ENCODE measurements around the gene CACNA2D3. TPM values are rescaled to one million over a fixed set of nuclear protein-coding genes. Genes with fewer than 3 reads are reported as not detected.

Gene CACNA2D3
- total and polyA plus RNA-seq, 4 donors, result 0.06 to 0.37 (median 0.08) TPM; not detected in 1

- Histone ChIP-seq H3K9ac (ENCODE audit: low read depth in 1 of 2, low read length in 2 of 2) (no peak overlapping the region), H3K36me3 (ENCODE audit: control insufficient read depth in 4 of 4, insufficient read depth in 3 of 4, low read depth in 1 of 4, low read length in 3 of 4) (no peaks in the 10 kb centered on the region), H3K4me3 (ENCODE audit: low read depth in 1 of 3, low read length in 3 of 3) (no peak overlapping the region), H3K9me3 (ENCODE audit: control insufficient read depth in 4 of 4, low read length in 3 of 4) (no peaks in the 10 kb centered on the region), H3K27me3 (ENCODE audit: control insufficient read depth in 4 of 4, insufficient read depth in 4 of 4, low read length in 3 of 4) (no peaks in the 10 kb centered on the region), H3K27ac (ENCODE audit: low read depth in 1 of 2, low read length in 2 of 2) (no peak overlapping the region), H3K4me1 (ENCODE audit: control insufficient read depth in 4 of 4, insufficient read depth in 4 of 4, low read length in 3 of 4) (no peaks in the 10 kb centered on the region)
- TF ChIP-seq ATF3 (IDR thresholded peaks at IDR 0.05) (no peak), RAD21 (IDR thresholded peaks at IDR 0.05) (no peak), FOXA1 (IDR thresholded peaks at IDR 0.05) (no peak), RXRA (IDR thresholded peaks at IDR 0.05) (no peak), TAF1 (conservative IDR thresholded peaks at IDR 0.05) (no peak), HNF4G (IDR thresholded peaks at IDR 0.05) (no peak), YY1 (IDR thresholded peaks at IDR 0.05) (no peak), EGR1 (IDR thresholded peaks at IDR 0.05; ENCODE audit: low read depth in 2 of 2) (no peak), SP1 (IDR thresholded peaks at IDR 0.05) (no peak), HNF4A (conservative IDR thresholded peaks at IDR 0.05) (no peak), FOXA2 (IDR thresholded peaks at IDR 0.05) (no peak), JUND (IDR thresholded peaks at IDR 0.05) (no peak)
- TF ChIP-seq, protein P1, sequence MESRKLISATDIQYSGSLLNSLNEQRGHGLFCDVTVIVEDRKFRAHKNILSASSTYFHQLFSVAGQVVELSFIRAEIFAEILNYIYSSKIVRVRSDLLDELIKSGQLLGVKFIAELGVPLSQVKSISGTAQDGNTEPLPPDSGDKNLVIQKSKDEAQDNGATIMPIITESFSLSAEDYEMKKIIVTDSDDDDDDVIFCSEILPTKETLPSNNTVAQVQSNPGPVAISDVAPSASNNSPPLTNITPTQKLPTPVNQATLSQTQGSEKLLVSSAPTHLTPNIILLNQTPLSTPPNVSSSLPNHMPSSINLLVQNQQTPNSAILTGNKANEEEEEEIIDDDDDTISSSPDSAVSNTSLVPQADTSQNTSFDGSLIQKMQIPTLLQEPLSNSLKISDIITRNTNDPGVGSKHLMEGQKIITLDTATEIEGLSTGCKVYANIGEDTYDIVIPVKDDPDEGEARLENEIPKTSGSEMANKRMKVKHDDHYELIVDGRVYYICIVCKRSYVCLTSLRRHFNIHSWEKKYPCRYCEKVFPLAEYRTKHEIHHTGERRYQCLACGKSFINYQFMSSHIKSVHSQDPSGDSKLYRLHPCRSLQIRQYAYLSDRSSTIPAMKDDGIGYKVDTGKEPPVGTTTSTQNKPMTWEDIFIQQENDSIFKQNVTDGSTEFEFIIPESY (IDR thresholded peaks at IDR 0.05), result no peak
- no peak for DNase-seq (ENCODE audit: low spot score)
- 92% methylated on average over 1 of the region's 1 CpG for WGBS
Measured at GRCh38 chr3:54343495-54343894, 221.1 kb downstream of the CACNA2D3 start.

- H3K9ac ChIP-seq (ENCODE audit: low read depth in 1 of 2, low read length in 2 of 2), result no peak overlapping the region
- no peak for DNase-seq (ENCODE audit: low spot score)
- H3K4me1 ChIP-seq (ENCODE audit: control insufficient read depth in 4 of 4, insufficient read depth in 4 of 4, low read length in 3 of 4), result no peaks in the 10 kb centered on the region
- H3K27ac ChIP-seq (ENCODE audit: low read depth in 1 of 2, low read length in 2 of 2), result no peak overlapping the region
- H3K4me3 ChIP-seq (ENCODE audit: low read depth in 1 of 3, low read length in 3 of 3), result no peak overlapping the region
- H3K27me3 ChIP-seq (ENCODE audit: control insufficient read depth in 4 of 4, insufficient read depth in 4 of 4, low read length in 3 of 4), result no peaks in the 10 kb centered on the region
- 75% methylated on average over 8 of the region's 8 CpGs for WGBS
- no peaks in the 10 kb centered on the region for H3K36me3 ChIP-seq (ENCODE audit: control insufficient read depth in 4 of 4, insufficient read depth in 3 of 4, low read depth in 1 of 4, low read length in 3 of 4)
- no peak for TF ChIP-seq FOXA2 (IDR thresholded peaks at IDR 0.05)
- no peak for TF ChIP-seq NR2F2 (IDR thresholded peaks at IDR 0.05)
- no peak for TF ChIP-seq CTCF (IDR thresholded peaks at IDR 0.05; ENCODE audit: low read depth, low read length, missing input control)
- no peak for TF ChIP-seq SP1 (IDR thresholded peaks at IDR 0.05)
- no peak for TF ChIP-seq GABPA (IDR thresholded peaks at IDR 0.05 in 1 of 2, conservative IDR thresholded peaks at IDR 0.05 in 1 of 2)
- no peak for TF ChIP-seq EGR1 (IDR thresholded peaks at IDR 0.05; ENCODE audit: low read depth in 2 of 2)
- TF ChIP-seq, protein P2, sequence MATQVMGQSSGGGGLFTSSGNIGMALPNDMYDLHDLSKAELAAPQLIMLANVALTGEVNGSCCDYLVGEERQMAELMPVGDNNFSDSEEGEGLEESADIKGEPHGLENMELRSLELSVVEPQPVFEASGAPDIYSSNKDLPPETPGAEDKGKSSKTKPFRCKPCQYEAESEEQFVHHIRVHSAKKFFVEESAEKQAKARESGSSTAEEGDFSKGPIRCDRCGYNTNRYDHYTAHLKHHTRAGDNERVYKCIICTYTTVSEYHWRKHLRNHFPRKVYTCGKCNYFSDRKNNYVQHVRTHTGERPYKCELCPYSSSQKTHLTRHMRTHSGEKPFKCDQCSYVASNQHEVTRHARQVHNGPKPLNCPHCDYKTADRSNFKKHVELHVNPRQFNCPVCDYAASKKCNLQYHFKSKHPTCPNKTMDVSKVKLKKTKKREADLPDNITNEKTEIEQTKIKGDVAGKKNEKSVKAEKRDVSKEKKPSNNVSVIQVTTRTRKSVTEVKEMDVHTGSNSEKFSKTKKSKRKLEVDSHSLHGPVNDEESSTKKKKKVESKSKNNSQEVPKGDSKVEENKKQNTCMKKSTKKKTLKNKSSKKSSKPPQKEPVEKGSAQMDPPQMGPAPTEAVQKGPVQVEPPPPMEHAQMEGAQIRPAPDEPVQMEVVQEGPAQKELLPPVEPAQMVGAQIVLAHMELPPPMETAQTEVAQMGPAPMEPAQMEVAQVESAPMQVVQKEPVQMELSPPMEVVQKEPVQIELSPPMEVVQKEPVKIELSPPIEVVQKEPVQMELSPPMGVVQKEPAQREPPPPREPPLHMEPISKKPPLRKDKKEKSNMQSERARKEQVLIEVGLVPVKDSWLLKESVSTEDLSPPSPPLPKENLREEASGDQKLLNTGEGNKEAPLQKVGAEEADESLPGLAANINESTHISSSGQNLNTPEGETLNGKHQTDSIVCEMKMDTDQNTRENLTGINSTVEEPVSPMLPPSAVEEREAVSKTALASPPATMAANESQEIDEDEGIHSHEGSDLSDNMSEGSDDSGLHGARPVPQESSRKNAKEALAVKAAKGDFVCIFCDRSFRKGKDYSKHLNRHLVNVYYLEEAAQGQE (IDR thresholded peaks at IDR 0.05), result no peak
- TF ChIP-seq HNF4A (conservative IDR thresholded peaks at IDR 0.05), result no peak
- no peak for TF ChIP-seq YY1 (IDR thresholded peaks at IDR 0.05)
- TF ChIP-seq, protein P3, sequence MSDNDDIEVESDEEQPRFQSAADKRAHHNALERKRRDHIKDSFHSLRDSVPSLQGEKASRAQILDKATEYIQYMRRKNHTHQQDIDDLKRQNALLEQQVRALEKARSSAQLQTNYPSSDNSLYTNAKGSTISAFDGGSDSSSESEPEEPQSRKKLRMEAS (IDR thresholded peaks at IDR 0.05), result no peak
- TF ChIP-seq ATF3 (IDR thresholded peaks at IDR 0.05), result no peak
- TF ChIP-seq RAD21 (IDR thresholded peaks at IDR 0.05), result no peak
- TF ChIP-seq JUND (IDR thresholded peaks at IDR 0.05), result no peak
- TF ChIP-seq RXRA (IDR thresholded peaks at IDR 0.05), result no peak
- TF ChIP-seq FOXA1 (IDR thresholded peaks at IDR 0.05), result no peak
- TF ChIP-seq TAF1 (conservative IDR thresholded peaks at IDR 0.05), result no peak
- no peak for TF ChIP-seq HNF4G (IDR thresholded peaks at IDR 0.05)
- no peaks in the 10 kb centered on the region for H3K9me3 ChIP-seq (ENCODE audit: control insufficient read depth in 4 of 4, low read length in 3 of 4)
Measured at GRCh38 chr3:54344601-54345231, 222.4 kb downstream of the CACNA2D3 start.
